Neural cell (in vitro differentiated cells): Measurements from ENCODE around the gene PLAC9. TPM values are rescaled to one million over a fixed set of nuclear protein-coding genes. Genes with fewer than 3 reads are reported as not detected.

ENCODE experiments used
- H2AFZ ChIP-seq: fragments of 200-600, 300-800 bp; sonication (generic), shearing (Covaris generic); 2 replicates; pipeline ENCODE4 v1.6.0; 2014; ENCODE audit warnings: low read depth, mild to moderate bottlenecking, antibody characterized with exemption, low read length, moderate library complexity
- H3F3A ChIP-seq: fragments of 200-600 bp; shearing (Covaris generic); 2 replicates; pipeline ENCODE4 v1.6.1; 2016; ENCODE audit warnings: mild to moderate bottlenecking, moderate library complexity, mixed read lengths, antibody characterized with exemption, low read length; ENCODE audit not compliant: insufficient read depth, poor library complexity, severe bottlenecking
- H3K27ac ChIP-seq: fragments of 200-600, 300-800 bp; sonication (generic), shearing (Covaris generic); 2 replicates; pipeline ENCODE4 v1.5.1; 2014; ENCODE audit warnings: mild to moderate bottlenecking, low read length, moderate library complexity
- H3K27me3 ChIP-seq: fragments of 300-800, 200-600 bp; sonication (generic), shearing (Covaris generic); 2 replicates; pipeline ENCODE4 v1.6.0; 2014; ENCODE audit warnings: mild to moderate bottlenecking, low read depth, low read length, moderate library complexity; ENCODE audit not compliant: insufficient read depth
- H3K36me3 ChIP-seq: fragments of 300-800, 200-600 bp; sonication (generic), shearing (Covaris generic); 2 replicates; pipeline ENCODE4 v1.5.1; 2014; ENCODE audit warnings: mild to moderate bottlenecking, antibody characterized with exemption, low read length, moderate library complexity; ENCODE audit not compliant: insufficient read depth
- H3K4me2 ChIP-seq: fragments of 300-800, 200-600 bp; sonication (generic), shearing (Covaris generic); 2 replicates; pipeline ENCODE4 v1.6.0; 2014; ENCODE audit warnings: mild to moderate bottlenecking, low read length
- H3K4me3 ChIP-seq: fragments of 300-800, 200-600 bp; sonication (generic), shearing (Covaris generic); 2 replicates; pipeline ENCODE4 v1.5.1; 2014; ENCODE audit warnings: mild to moderate bottlenecking, low read length, moderate library complexity
- H3K79me2 ChIP-seq: fragments of 200-600 bp; shearing (Covaris generic); replicated peaks from 2 replicates; pipeline ENCODE4 v1.6.0; 2014; ENCODE audit warnings: mild to moderate bottlenecking, low read length, moderate library complexity; ENCODE audit not compliant: insufficient read depth
- H3K9ac ChIP-seq: fragments of 300-800, 200-600 bp; sonication (generic), shearing (Covaris generic); 2 replicates; pipeline ENCODE4 v1.6.1; 2016; ENCODE audit warnings: mild to moderate bottlenecking, low read length, mixed read lengths
- H3K9me2 ChIP-seq: fragments of 200-600 bp; shearing (Covaris generic); 2 replicates; pipeline ENCODE4 v1.6.1; 2016; ENCODE audit warnings: mild to moderate bottlenecking, low read length, mixed read lengths; ENCODE audit not compliant: insufficient read depth
- H3K9me3 ChIP-seq: fragments of 200-600, 300-800 bp; sonication (generic), shearing (Covaris generic); 2 replicates; pipeline ENCODE4 v1.6.1; 2016; ENCODE audit warnings: mild to moderate bottlenecking, mixed run types, low read length, moderate library complexity, mixed read lengths
- H4K20me1 ChIP-seq: fragments of 200-600 bp; shearing (Covaris generic); 2 replicates; pipeline ENCODE4 v1.6.1; 2016; ENCODE audit warnings: mild to moderate bottlenecking, mixed run types; ENCODE audit not compliant: insufficient read depth
- EP300 ChIP-seq: fragments of 450-650 bp; conservative IDR thresholded peaks from 2 replicates; pipeline ENCODE4 v1.6.1; 2014; ENCODE audit warnings: antibody characterized with exemption, mild to moderate bottlenecking, moderate library complexity; ENCODE audit not compliant: poor library complexity, severe bottlenecking
- EZH2 ChIP-seq: fragments of 200-600, 300-800 bp; shearing (Covaris generic), sonication (generic); IDR thresholded peaks from 2 replicates; pipeline ENCODE4 v1.6.1; 2014; ENCODE audit warnings: antibody characterized with exemption, low read length, borderline replicate concordance, mild to moderate bottlenecking; ENCODE audit not compliant: insufficient read depth, poor library complexity, severe bottlenecking
- MXI1 ChIP-seq: fragments of 450-650 bp; conservative IDR thresholded peaks from 2 replicates; pipeline ENCODE4 v1.6.1; 2014; ENCODE audit warnings: antibody characterized with exemption, mild to moderate bottlenecking; ENCODE audit not compliant: poor library complexity, severe bottlenecking
- POLR2AphosphoS5 ChIP-seq: IDR thresholded peaks from 2 replicates; pipeline ENCODE4 v1.6.1; 2012
- RAD21 ChIP-seq: fragments of 450-650 bp; conservative IDR thresholded peaks from 2 replicates; pipeline ENCODE4 v1.6.1; 2014; ENCODE audit warnings: antibody characterized with exemption, mild to moderate bottlenecking, moderate library complexity
- SMC3 ChIP-seq: fragments of 450-650 bp; conservative IDR thresholded peaks from 2 replicates; pipeline ENCODE4 v1.6.1; 2014; ENCODE audit warnings: antibody characterized with exemption, mild to moderate bottlenecking, moderate library complexity; ENCODE audit not compliant: poor library complexity
- TAF1 ChIP-seq: IDR thresholded peaks from 2 replicates; pipeline ENCODE4 v1.6.1; 2012; ENCODE audit warnings: low read depth
- polyA plus RNA-seq: library from polyadenylated mRNA; depleted of rRNA; stranded (reverse); fragments of >200 nt; gene quantifications from 2 replicates; pipeline ENCODE4 v1.2.3, GENCODE V29; 2014
- TF ChIP-seq, protein P1 (sequence below): fragments of 450-650 bp; IDR thresholded peaks from 2 replicates; pipeline ENCODE4 v1.5.1; 2014; ENCODE audit warnings: antibody characterized with exemption, mild to moderate bottlenecking, moderate library complexity; ENCODE audit not compliant: poor library complexity, severe bottlenecking
- TF ChIP-seq, protein P2 (sequence below): IDR thresholded peaks from 2 replicates; pipeline ENCODE4 v1.6.1; 2012; ENCODE audit warnings: borderline replicate concordance

PLAC9 gene
- polyA plus RNA-seq, 1 donor from 2014 or later = not detected

DNA sequence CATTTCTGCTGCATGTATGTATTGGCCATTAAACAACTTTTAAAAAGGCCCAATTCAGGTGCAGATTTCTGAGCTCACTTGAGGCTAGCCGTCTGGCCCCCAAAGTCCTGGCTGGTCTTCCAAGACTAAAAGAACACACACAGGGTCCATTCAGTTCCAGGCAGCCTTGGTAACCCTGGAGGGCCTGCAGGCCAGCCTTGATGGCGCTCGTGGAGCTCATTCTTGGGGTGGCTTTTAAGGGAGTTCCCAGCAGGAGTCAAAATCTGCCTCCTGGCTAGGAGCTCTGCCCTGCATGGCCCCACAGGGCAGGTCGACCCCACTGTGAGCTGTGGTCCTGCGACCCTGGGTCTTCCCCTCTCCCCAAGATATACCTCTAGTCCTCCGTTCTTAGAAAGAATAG is 44.0 kb downstream of the PLAC9 start:
- Histone ChIP-seq H2AFZ (no peak overlapping the region), H3K9me2 (no peaks in the 10 kb centered on the region), H3K4me2 (no peak overlapping the region), H4K20me1 (no peaks in the 10 kb centered on the region), H3K27ac (no peak overlapping the region), H3K27me3 (no peaks in the 10 kb centered on the region), H3K36me3 (no peaks in the 10 kb centered on the region), H3K79me2 (no peaks in the 10 kb centered on the region), H3F3A (no peaks in the 10 kb centered on the region), H3K9me3 (no peaks in the 10 kb centered on the region), H3K9ac (no peak overlapping the region), H3K4me3 (no peak overlapping the region)
- TF ChIP-seq TAF1 (no peak), POLR2AphosphoS5 (no peak), SMC3 (no peak), RAD21 (no peak), EZH2 (no peak), MXI1 (no peak), EP300 (no peak)
- TF ChIP-seq, protein P1, sequence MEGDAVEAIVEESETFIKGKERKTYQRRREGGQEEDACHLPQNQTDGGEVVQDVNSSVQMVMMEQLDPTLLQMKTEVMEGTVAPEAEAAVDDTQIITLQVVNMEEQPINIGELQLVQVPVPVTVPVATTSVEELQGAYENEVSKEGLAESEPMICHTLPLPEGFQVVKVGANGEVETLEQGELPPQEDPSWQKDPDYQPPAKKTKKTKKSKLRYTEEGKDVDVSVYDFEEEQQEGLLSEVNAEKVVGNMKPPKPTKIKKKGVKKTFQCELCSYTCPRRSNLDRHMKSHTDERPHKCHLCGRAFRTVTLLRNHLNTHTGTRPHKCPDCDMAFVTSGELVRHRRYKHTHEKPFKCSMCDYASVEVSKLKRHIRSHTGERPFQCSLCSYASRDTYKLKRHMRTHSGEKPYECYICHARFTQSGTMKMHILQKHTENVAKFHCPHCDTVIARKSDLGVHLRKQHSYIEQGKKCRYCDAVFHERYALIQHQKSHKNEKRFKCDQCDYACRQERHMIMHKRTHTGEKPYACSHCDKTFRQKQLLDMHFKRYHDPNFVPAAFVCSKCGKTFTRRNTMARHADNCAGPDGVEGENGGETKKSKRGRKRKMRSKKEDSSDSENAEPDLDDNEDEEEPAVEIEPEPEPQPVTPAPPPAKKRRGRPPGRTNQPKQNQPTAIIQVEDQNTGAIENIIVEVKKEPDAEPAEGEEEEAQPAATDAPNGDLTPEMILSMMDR = no peak
- TF ChIP-seq, protein P2, sequence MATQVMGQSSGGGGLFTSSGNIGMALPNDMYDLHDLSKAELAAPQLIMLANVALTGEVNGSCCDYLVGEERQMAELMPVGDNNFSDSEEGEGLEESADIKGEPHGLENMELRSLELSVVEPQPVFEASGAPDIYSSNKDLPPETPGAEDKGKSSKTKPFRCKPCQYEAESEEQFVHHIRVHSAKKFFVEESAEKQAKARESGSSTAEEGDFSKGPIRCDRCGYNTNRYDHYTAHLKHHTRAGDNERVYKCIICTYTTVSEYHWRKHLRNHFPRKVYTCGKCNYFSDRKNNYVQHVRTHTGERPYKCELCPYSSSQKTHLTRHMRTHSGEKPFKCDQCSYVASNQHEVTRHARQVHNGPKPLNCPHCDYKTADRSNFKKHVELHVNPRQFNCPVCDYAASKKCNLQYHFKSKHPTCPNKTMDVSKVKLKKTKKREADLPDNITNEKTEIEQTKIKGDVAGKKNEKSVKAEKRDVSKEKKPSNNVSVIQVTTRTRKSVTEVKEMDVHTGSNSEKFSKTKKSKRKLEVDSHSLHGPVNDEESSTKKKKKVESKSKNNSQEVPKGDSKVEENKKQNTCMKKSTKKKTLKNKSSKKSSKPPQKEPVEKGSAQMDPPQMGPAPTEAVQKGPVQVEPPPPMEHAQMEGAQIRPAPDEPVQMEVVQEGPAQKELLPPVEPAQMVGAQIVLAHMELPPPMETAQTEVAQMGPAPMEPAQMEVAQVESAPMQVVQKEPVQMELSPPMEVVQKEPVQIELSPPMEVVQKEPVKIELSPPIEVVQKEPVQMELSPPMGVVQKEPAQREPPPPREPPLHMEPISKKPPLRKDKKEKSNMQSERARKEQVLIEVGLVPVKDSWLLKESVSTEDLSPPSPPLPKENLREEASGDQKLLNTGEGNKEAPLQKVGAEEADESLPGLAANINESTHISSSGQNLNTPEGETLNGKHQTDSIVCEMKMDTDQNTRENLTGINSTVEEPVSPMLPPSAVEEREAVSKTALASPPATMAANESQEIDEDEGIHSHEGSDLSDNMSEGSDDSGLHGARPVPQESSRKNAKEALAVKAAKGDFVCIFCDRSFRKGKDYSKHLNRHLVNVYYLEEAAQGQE = no peak

DNA sequence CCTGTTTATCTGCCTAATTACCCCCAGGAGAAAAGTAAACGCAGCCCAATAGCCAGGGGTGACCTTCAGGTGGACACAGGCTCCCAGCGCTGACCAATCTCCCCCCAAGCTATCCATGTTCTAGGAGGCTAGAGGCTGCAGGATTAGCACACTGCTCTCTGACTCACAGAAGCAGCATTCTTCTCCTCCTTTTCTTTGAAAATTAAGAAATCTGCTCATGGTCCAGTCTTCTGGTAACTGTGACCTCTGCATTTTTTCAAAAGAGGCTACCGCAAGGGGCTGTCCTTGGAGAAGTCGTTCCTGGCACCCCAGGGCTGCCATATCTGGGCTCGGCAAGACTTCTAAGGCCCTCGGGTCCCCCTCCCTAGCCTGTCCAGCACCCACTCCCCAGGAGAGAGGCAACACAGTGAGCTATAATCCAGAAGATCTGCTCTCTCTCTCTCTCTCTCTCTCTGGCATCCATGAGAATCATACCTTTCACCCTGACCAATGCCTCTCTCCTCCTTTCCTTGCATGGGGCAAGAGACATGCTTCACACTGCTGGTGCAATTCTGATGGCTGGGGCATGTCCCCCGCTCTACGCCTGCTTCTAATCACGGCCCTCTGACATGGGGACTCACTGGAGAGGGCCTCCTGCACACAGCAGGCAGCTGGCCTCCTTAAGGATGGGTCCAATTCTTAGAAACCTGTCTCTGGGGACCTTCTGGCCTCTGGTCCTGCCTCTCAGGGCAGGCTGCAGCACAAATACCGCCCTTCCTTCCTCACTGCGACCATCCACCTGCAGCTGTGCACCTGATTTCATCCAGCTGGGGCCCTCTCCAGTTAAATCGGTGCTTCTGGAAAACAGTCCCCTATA is 45.5 kb downstream of the PLAC9 start:
- H3K4me3 ChIP-seq = no peak overlapping the region
- no peaks in the 10 kb centered on the region for H3K9me3 ChIP-seq
- no peak overlapping the region for H3K27ac ChIP-seq
- H3K9me2 ChIP-seq = no peaks in the 10 kb centered on the region
- H4K20me1 ChIP-seq = no peaks in the 10 kb centered on the region
- TF ChIP-seq TAF1 = no peak
- TF ChIP-seq EZH2 = no peak
- TF ChIP-seq, protein P1 = no peak
- no peak for TF ChIP-seq MXI1
- TF ChIP-seq, protein P2 = no peak
- no peak for TF ChIP-seq RAD21
- TF ChIP-seq EP300 = no peak
- TF ChIP-seq SMC3 = no peak
- TF ChIP-seq POLR2AphosphoS5 = no peak
- H3K36me3 ChIP-seq = no peaks in the 10 kb centered on the region
- H3K79me2 ChIP-seq = no peaks in the 10 kb centered on the region
- no peaks in the 10 kb centered on the region for H3F3A ChIP-seq
- no peak overlapping the region for H3K4me2 ChIP-seq
- H2AFZ ChIP-seq = no peak overlapping the region
- H3K9ac ChIP-seq = no peak overlapping the region
- no peaks in the 10 kb centered on the region for H3K27me3 ChIP-seq
